Vagina (tissue), 2 donors: ENCODE data around the gene ARHGAP42.

Source experiments
- POLR2A ChIP-seq, 2 donors: fragments of 450-650 bp; IDR thresholded peaks; one replicate each; pipeline ENCODE4 v1.6.1; 2017; ENCODE audit warnings: antibody characterized with exemption in 2 of 2, mild to moderate bottlenecking in 2 of 2, moderate library complexity in 2 of 2
- TF ChIP-seq, protein P1 (sequence below), 3 experiments: fragments of 450-650 bp in 2 of 3; fragments of 200-600 bp in 1 of 3; sonication (generic) in 1 of 3; IDR thresholded peaks; one replicate each; pipeline ENCODE4 v1.5.1; 2017 to 2019; ENCODE audit warnings: antibody characterized with exemption in 3 of 3, mild to moderate bottlenecking in 2 of 3, moderate library complexity in 2 of 3

DNA sequence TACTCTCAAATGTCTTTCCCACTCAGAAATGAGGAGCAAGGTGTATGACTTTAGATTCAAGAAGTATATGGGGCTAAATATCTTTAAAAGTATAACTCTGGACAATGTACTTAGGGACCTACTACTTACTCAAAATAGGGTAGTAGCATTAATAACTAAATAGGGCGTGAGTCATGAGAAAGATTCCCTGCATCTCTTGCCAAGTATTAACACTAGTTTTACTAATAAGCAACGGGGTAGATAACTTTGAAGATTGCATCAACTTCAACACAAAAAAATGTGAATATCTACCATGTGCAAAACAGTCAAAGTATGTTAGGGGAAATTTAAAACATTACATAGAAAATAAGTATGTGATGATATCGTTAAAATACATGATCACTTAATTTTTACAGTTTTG lies 342.9 kb downstream of the ARHGAP42 start:
- TF ChIP-seq POLR2A (IDR thresholded peaks at IDR 0.05), result no peak
- TF ChIP-seq, protein P1, sequence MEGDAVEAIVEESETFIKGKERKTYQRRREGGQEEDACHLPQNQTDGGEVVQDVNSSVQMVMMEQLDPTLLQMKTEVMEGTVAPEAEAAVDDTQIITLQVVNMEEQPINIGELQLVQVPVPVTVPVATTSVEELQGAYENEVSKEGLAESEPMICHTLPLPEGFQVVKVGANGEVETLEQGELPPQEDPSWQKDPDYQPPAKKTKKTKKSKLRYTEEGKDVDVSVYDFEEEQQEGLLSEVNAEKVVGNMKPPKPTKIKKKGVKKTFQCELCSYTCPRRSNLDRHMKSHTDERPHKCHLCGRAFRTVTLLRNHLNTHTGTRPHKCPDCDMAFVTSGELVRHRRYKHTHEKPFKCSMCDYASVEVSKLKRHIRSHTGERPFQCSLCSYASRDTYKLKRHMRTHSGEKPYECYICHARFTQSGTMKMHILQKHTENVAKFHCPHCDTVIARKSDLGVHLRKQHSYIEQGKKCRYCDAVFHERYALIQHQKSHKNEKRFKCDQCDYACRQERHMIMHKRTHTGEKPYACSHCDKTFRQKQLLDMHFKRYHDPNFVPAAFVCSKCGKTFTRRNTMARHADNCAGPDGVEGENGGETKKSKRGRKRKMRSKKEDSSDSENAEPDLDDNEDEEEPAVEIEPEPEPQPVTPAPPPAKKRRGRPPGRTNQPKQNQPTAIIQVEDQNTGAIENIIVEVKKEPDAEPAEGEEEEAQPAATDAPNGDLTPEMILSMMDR (IDR thresholded peaks at IDR 0.05), result no peak
